PC-3 (cell line): Measurements from ENCODE around the gene NRG3. TPM values are rescaled to one million over a fixed set of nuclear protein-coding genes. Genes with fewer than 3 reads are reported as not detected.

Experiments
- ATAC-seq: fragments of 200-7000 bp; cut with Tn5 transposase; 2 replicates; pipeline ENCODE4 v1.9.1; 2020; ENCODE audit warnings: mild to moderate bottlenecking, moderate library complexity
- BruUV-seq: library from RNA; stranded (reverse); fragments of 400-500 nt; replicated peaks from 2 replicates; lab custom pipeline; 2021; lab: Mats Ljungman, UMichigan
- CTCF ChIA-PET: fragments of 300-600 bp; sonication (Branson Sonifier 250); formaldehyde crosslinking; loops from one replicate; lab custom pipeline; 2022; ENCODE audit warnings: antibody characterized with exemption; lab: Charles Lee
- POLR2A ChIA-PET: fragments of 300-600 bp; sonication (Branson Sonifier 250); formaldehyde crosslinking; loops from one replicate; lab custom pipeline; 2022; ENCODE audit warnings: antibody characterized with exemption; ENCODE audit not compliant: unreplicated experiment; lab: Charles Lee
- DNase-seq: peaks from one replicate; pipeline ENCODE4 v3.0.0-alpha.2; 2015
- H2AFZ ChIP-seq: fragments of 300-600 bp; sonication (generic); 2 replicates; pipeline ENCODE4 v1.6.0; 2016; ENCODE audit warnings: antibody characterized with exemption, low read length
- H3F3A ChIP-seq: fragments of 300-600 bp; sonication (generic); one replicate; pipeline ENCODE4 v1.6.0; 2017; ENCODE audit warnings: antibody characterized with exemption, low read length, control low read depth, mild to moderate bottlenecking; ENCODE audit not compliant: unreplicated experiment
- H3K27ac ChIP-seq: fragments of 300-600 bp; sonication (generic); 2 replicates; pipeline ENCODE4 v1.5.1; 2016; ENCODE audit warnings: mild to moderate bottlenecking, low read length
- H3K27me3 ChIP-seq: fragments of 300-600 bp; sonication (generic); 2 replicates; pipeline ENCODE4 v1.6.1; 2016; ENCODE audit warnings: low read length, mixed read lengths
- H3K36me3 ChIP-seq: fragments of 300-600 bp; sonication (generic); 2 replicates; pipeline ENCODE4 v1.6.1; 2016; ENCODE audit warnings: low read depth, mixed run types, low read length, mixed read lengths
- H3K4me1 ChIP-seq: fragments of 300-600 bp; sonication (generic); 2 replicates; pipeline ENCODE4 v1.5.1; 2016; ENCODE audit warnings: low read length; ENCODE audit not compliant: insufficient read depth
- H3K4me2 ChIP-seq: fragments of 300-600 bp; sonication (generic); 2 replicates; pipeline ENCODE4 v1.6.0; 2016; ENCODE audit warnings: low read length
- H3K4me3 ChIP-seq: fragments of 300-600 bp; sonication (generic); 2 replicates; pipeline ENCODE4 v1.5.1; 2016; ENCODE audit warnings: mild to moderate bottlenecking, low read length, mixed read lengths
- H3K79me2 ChIP-seq: fragments of 300-600 bp; sonication (generic); 2 replicates; pipeline ENCODE4 v1.6.1; 2017; ENCODE audit warnings: low read length, mixed read lengths
- H3K9ac ChIP-seq: fragments of 300-600 bp; sonication (generic); 2 replicates; pipeline ENCODE4 v1.6.0; 2016; ENCODE audit warnings: mild to moderate bottlenecking, low read length
- H3K9me2 ChIP-seq: fragments of 300-600 bp; sonication (generic); replicated peaks from 2 replicates; pipeline ENCODE4 v1.6.1; 2016; ENCODE audit warnings: mixed run types, low read length, mixed read lengths
- H3K9me3 ChIP-seq: fragments of 300-600 bp; sonication (generic); 2 replicates; pipeline ENCODE4 v1.6.1; 2016; ENCODE audit warnings: low read length, mixed read lengths
- H4K20me1 ChIP-seq: fragments of 300-600 bp; sonication (generic); 2 replicates; pipeline ENCODE4 v1.6.1; 2016; ENCODE audit warnings: low read length, mixed read lengths
- EZH2 ChIP-seq: fragments of 300-600 bp; sonication (generic); IDR thresholded peaks from one replicate; pipeline ENCODE4 v1.6.1; 2017; ENCODE audit warnings: antibody characterized with exemption, mild to moderate bottlenecking, low read length; ENCODE audit not compliant: unreplicated experiment
- EZH2phosphoT487 ChIP-seq: fragments of 300-600 bp; sonication (generic); IDR thresholded peaks from 2 replicates; pipeline ENCODE4 v1.6.1; 2018; ENCODE audit warnings: mild to moderate bottlenecking, antibody characterized with exemption, low read length, borderline replicate concordance
- intact Hi-C: fragments of 100-400 bp; cut with micrococcal nuclease; formaldehyde crosslinking; loops from 2 replicates; pipeline ENCODE4 v1.9.0; 2023
- total RNA-seq: library from RNA; depleted of rRNA; stranded (reverse); fragments of >200 nt; gene quantifications from 2 replicates; pipeline ENCODE4 v1.2.3, GENCODE V29; 2014
- TF ChIP-seq, protein P1 (sequence below): fragments of 300-600 bp; sonication (generic); conservative IDR thresholded peaks from 2 replicates; pipeline ENCODE4 v1.5.1; 2017; ENCODE audit warnings: antibody characterized with exemption, low read depth, mild to moderate bottlenecking, low read length

The NRG3 gene
- total RNA-seq, 1 experiment from 2014 or later: not detected

DNA sequence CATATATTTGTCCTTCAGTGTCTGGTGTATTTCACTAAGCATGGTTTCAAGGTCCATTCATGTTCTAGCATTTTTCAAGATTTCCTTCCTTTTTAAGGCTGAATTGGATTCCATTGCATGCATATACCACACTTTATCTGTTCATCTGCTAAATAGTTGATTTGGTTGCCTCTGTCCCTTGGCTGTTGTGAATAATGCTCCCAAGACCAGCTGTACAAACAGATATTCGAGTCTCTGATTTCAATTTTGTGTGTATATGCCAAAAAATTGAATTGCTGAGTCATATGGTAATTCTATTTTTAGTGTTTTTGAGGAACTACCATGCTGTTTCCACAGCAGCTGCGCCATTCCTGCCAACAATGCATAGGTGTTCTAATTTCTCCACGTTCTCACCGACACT is 216.4 kb downstream of the NRG3 start:
- Histone ChIP-seq H3K27ac (no peak overlapping the region), H3K9me2 (no peaks in the 10 kb centered on the region), H4K20me1 (no peaks in the 10 kb centered on the region), H3K4me3 (no peak overlapping the region), H3K9me3 (peaks cover 5% of the 10 kb centered on the region; the same call in 1 of the 2 replicates), H2AFZ (no peak overlapping the region), H3K36me3 (no peaks in the 10 kb centered on the region), H3K4me1 (no peaks in the 10 kb centered on the region), H3K9ac (no peak overlapping the region), H3K79me2 (no peaks in the 10 kb centered on the region), H3K4me2 (no peak overlapping the region), H3K27me3 (no peaks in the 10 kb centered on the region), H3F3A (no peaks in the 10 kb centered on the region)
- intact Hi-C loops: no loop called here
- POLR2A ChIA-PET: no interaction called here
- no TSS peak for BruUV-seq
- DNase-seq (no peak), ATAC-seq (no peak)
- CTCF ChIA-PET: no interaction called here
- TF ChIP-seq, protein P1, sequence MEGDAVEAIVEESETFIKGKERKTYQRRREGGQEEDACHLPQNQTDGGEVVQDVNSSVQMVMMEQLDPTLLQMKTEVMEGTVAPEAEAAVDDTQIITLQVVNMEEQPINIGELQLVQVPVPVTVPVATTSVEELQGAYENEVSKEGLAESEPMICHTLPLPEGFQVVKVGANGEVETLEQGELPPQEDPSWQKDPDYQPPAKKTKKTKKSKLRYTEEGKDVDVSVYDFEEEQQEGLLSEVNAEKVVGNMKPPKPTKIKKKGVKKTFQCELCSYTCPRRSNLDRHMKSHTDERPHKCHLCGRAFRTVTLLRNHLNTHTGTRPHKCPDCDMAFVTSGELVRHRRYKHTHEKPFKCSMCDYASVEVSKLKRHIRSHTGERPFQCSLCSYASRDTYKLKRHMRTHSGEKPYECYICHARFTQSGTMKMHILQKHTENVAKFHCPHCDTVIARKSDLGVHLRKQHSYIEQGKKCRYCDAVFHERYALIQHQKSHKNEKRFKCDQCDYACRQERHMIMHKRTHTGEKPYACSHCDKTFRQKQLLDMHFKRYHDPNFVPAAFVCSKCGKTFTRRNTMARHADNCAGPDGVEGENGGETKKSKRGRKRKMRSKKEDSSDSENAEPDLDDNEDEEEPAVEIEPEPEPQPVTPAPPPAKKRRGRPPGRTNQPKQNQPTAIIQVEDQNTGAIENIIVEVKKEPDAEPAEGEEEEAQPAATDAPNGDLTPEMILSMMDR: no peak
- TF ChIP-seq EZH2: no peak
- no peak for TF ChIP-seq EZH2phosphoT487

DNA sequence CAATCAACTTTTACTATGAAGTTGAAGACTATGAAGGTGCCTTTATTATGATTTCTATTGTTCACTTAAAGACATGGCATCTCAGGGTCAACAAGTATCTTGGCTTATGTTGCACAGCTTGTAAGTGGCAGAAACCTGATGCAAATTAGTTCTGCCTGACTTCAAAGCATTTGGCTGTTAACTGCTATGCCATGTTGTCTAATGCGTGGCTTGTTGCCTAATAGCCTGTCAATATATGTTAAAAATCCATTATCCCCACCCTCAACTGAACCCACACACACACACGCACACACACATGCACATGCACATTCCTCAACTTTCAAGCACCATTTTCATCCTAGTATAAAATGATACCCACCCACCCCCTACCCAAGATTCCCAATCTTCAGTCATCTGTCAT is 217.1 kb downstream of the NRG3 start:
- CTCF ChIA-PET: no interaction called here

DNA sequence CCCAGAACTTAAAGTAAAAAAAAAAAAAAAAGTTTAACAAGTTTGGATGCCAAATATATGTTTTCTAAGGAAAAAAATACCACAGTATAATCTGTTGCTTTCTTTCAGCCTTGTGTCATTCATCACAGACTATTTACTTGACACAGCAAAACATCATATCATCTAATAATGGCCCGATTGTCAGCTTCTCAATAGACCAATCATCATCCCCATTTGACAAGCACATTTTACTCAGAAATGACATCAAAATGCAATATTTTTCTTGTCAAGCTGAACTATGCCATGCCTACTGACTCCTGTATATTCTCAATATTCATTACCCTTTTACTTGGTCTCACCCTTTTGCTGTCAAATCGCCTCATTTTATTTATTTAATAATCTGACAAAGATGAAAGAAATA is 249.7 kb downstream of the NRG3 start:
- intact Hi-C loops: no loop called here
- no peaks in the 10 kb centered on the region for H3K4me1 ChIP-seq
- no peaks in the 10 kb centered on the region for H3K27me3 ChIP-seq
- H2AFZ ChIP-seq: no peak overlapping the region
- H3K36me3 ChIP-seq: no peaks in the 10 kb centered on the region
- no peak for ATAC-seq
- CTCF ChIA-PET: no interaction called here
- H3K9me3 ChIP-seq: no peaks in the 10 kb centered on the region
- DNase-seq: no peak
- H3K9me2 ChIP-seq: no peaks in the 10 kb centered on the region
- POLR2A ChIA-PET: no interaction called here
- no peak overlapping the region for H3K27ac ChIP-seq
- H3K4me3 ChIP-seq: no peak overlapping the region
- no peak overlapping the region for H3K4me2 ChIP-seq
- H3K79me2 ChIP-seq: no peaks in the 10 kb centered on the region
- no peaks in the 10 kb centered on the region for H4K20me1 ChIP-seq
- H3K9ac ChIP-seq: no peak overlapping the region
- BruUV-seq: no TSS peak
- TF ChIP-seq EZH2: no peak
- no peak for TF ChIP-seq EZH2phosphoT487
- TF ChIP-seq, protein P1: no peak
- no peaks in the 10 kb centered on the region for H3F3A ChIP-seq

More for the DNA sequence above, 217.1 kb downstream of the NRG3 start:
- no peaks in the 10 kb centered on the region for H3K9me2 ChIP-seq
- no peaks in the 10 kb centered on the region for H3K4me1 ChIP-seq
- H3K9me3 ChIP-seq: peaks cover 5% of the 10 kb centered on the region; the same call in 1 of the 2 replicates
- TF ChIP-seq EZH2 (no peak), EZH2phosphoT487 (no peak)
- H3K9ac ChIP-seq: no peak overlapping the region
- no peaks in the 10 kb centered on the region for H3K36me3 ChIP-seq
- no peaks in the 10 kb centered on the region for H3K27me3 ChIP-seq
- DNase-seq (no peak), ATAC-seq (no peak)
- no peaks in the 10 kb centered on the region for H4K20me1 ChIP-seq
- POLR2A ChIA-PET: no interaction called here
- H3K4me3 ChIP-seq: no peak overlapping the region
- no peaks in the 10 kb centered on the region for H3F3A ChIP-seq
- no peak overlapping the region for H2AFZ ChIP-seq
- no peak overlapping the region for H3K4me2 ChIP-seq
- intact Hi-C loops: no loop called here
- BruUV-seq: no TSS peak
- no peaks in the 10 kb centered on the region for H3K79me2 ChIP-seq
- H3K27ac ChIP-seq: no peak overlapping the region
